ENCODE measurements around the gene TLE5. TPM values are rescaled to one million over a fixed set of nuclear protein-coding genes. Genes with fewer than 3 reads are reported as not detected.

The TLE5 gene
- total RNA-seq, 2 donors from 2014 or later: 286 to 349 TPM

- H3K27me3 Mint-ChIP-seq (ENCODE audit: low read depth): peaks cover 32% of the 10 kb centered on the region
- H3K27ac Mint-ChIP-seq: peak within 1 kb of the TSS; percentile 17
- H3K9me3 Mint-ChIP-seq: no peaks in the 10 kb centered on the region
- peak in 1 of 2 donors; percentile 38 for DNase-seq
- H3K36me3 Mint-ChIP-seq (ENCODE audit: insufficient read depth in 2 of 2): no peaks in the 10 kb centered on the region
- H3K4me1 Mint-ChIP-seq (ENCODE audit: low read depth): peaks cover 33% of the 10 kb centered on the region
- peak; percentile 58 to 64 for ATAC-seq (replicated peaks in 1 of 2)
- H3K4me3 Mint-ChIP-seq: peak within 1 kb of the TSS; percentile 64 to 77
These were observed 33.0 kb downstream of the TLE5 start, which contains the start of gene TLE2 for GRCh38 chr19:3029065-3029923. TSS of gene TLE2 (minus strand) at chr19:3029280. CDS start at chr19:3028904, 376 bp downstream.

DNA sequence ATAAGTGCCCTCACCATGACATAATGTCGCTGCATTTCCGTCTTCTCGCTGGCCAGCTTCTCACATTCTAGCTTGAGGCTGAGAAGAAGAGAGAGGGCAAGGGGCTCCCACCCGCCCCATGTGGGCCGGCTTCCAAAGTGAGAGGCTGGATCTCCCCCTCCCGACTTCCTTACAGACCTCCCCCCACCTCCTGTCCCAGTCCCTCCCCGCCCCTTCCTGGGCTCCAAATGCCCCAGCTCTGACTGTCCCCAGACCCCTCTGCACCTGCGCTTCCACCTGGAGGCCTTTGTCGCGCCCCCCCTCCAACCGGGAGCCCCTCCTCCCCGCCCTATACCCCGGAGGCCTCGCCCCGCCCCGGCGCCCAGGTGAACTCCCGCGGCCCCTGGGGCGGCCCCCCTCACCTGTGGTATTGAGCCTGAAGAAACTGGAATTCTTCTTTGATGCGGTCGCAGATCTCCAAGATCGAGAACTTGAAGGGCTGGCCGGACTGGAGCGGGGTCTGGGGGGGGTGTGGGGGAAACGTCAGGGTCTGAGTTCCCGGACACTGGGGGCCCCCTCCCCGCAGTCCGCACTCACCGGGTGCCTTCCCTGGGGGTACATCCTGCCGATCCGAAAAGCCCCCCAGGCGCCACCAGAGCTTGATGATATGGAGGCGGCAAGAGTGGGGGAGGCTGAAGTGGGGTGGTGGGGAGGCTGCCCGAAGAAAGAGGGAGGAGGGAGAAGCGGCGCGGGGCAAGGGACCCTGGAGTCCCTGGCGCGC is 33.8 kb downstream of the TLE5 start:
- DNase-seq: no peak
- Mint-ChIP-seq H3K27me3 (ENCODE audit: low read depth) (peaks cover 32% of the 10 kb centered on the region), H3K4me3 (peak overlapping the region; percentile 64 to 77), H3K36me3 (ENCODE audit: insufficient read depth in 2 of 2) (no peaks in the 10 kb centered on the region), H3K9me3 (no peaks in the 10 kb centered on the region), H3K4me1 (ENCODE audit: low read depth) (peaks cover 35% of the 10 kb centered on the region), H3K27ac (no peak overlapping the region)
- peak; percentile 12 to 13 for ATAC-seq (replicated peaks in 1 of 2)

DNA sequence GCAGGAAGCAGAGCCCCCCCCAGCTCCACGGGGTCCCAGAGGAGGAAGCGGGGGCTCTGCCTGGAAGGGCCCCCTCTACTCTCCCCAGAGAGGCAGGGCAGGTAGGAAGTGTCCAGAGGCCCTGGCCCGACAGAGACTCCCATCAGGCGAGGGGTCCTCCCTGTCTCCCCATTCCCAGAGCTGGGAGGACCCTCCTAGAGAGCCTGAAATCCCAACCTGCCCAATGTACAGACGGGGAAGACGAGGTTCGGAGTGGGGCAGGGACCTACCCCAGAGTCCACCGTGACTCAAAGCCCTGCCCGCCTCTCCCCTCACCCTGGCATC is 34.4 kb downstream of the TLE5 start:
- Mint-ChIP-seq H3K27me3 (ENCODE audit: low read depth) (peaks cover 32% of the 10 kb centered on the region), H3K27ac (no peak overlapping the region), H3K4me3 (peak overlapping the region; percentile 59 to 77), H3K36me3 (ENCODE audit: insufficient read depth in 2 of 2) (no peaks in the 10 kb centered on the region), H3K4me1 (ENCODE audit: low read depth) (peaks cover 40% of the 10 kb centered on the region), H3K9me3 (no peaks in the 10 kb centered on the region)
- DNase-seq: no peak
- no peak for ATAC-seq (replicated peaks in 1 of 2)

DNA sequence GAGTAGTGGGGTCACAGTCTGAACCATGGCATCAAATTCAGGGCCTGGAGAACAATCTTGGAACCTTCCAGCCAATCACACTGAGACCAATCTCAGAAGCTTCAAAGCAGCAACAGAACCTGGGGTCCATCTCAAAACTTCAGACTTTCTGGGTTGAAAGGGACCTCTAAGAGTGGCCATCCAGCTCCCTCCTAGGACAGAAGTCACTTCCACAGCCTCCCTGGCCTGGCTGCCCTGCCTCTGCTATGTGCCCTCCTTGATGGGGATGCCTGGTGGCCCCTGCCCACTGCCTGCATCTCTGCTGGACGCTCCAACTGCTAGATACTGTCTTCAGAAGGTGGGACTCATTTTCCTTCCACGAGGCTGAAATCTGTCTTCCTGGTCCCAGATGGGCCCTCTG is 35.0 kb downstream of the TLE5 start:
- no peak overlapping the region for H3K27ac Mint-ChIP-seq
- DNase-seq: no peak
- peaks cover 32% of the 10 kb centered on the region for H3K27me3 Mint-ChIP-seq (ENCODE audit: low read depth)
- no peaks in the 10 kb centered on the region for H3K9me3 Mint-ChIP-seq
- H3K4me3 Mint-ChIP-seq: peak overlapping the region in 1 of 2 donors; percentile 51
- peaks cover 46% of the 10 kb centered on the region for H3K4me1 Mint-ChIP-seq (ENCODE audit: low read depth)
- ATAC-seq (replicated peaks in 1 of 2): no peak
- H3K36me3 Mint-ChIP-seq (ENCODE audit: insufficient read depth in 2 of 2): no peaks in the 10 kb centered on the region

- no peak overlapping the region for H3K4me3 Mint-ChIP-seq
- H3K27me3 Mint-ChIP-seq (ENCODE audit: low read depth): peaks cover 30% of the 10 kb centered on the region
- H3K9me3 Mint-ChIP-seq: no peaks in the 10 kb centered on the region
- DNase-seq (no peak), ATAC-seq (replicated peaks in 1 of 2) (no peak)
- no peak overlapping the region for H3K27ac Mint-ChIP-seq
- H3K4me1 Mint-ChIP-seq (ENCODE audit: low read depth): peaks cover 46% of the 10 kb centered on the region
- H3K36me3 Mint-ChIP-seq (ENCODE audit: insufficient read depth in 2 of 2): no peaks in the 10 kb centered on the region
These were observed 35.5 kb downstream of the TLE5 start for GRCh38 chr19:3026768-3027167.

DNA sequence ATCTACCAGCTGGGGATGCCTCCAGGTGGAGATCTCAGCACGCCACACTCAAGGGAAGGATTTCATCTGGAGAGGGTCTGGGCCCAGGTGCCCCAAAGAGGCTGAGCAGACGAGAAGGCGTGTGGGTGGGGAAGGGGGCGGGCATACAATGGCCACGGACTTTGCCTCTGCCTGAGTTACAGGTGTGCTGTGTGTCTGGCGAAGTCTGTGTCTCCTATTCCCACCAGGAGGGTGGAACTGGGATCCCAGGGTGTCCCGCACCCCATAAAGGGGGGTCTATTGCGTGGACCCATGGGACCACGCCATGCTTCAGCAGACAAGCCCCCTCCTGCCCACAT is 36.8 kb downstream of the TLE5 start:
- ATAC-seq (replicated peaks in 1 of 2) (no peak), DNase-seq (no peak)
- Mint-ChIP-seq H3K4me1 (ENCODE audit: low read depth) (peaks cover 46% of the 10 kb centered on the region), H3K27ac (no peak overlapping the region), H3K9me3 (no peaks in the 10 kb centered on the region), H3K36me3 (ENCODE audit: insufficient read depth in 2 of 2) (no peaks in the 10 kb centered on the region), H3K4me3 (no peak overlapping the region), H3K27me3 (ENCODE audit: low read depth) (peaks cover 19% of the 10 kb centered on the region)

GRCh38 chr19:3024870-3025548 is 37.3 kb downstream of the TLE5 start:
- DNase-seq (no peak), ATAC-seq (replicated peaks in 1 of 2) (peak; percentile 16 to 33)
- Mint-ChIP-seq H3K4me1 (ENCODE audit: low read depth) (peaks cover 43% of the 10 kb centered on the region), H3K27me3 (ENCODE audit: low read depth) (peaks cover 14% of the 10 kb centered on the region), H3K4me3 (peak overlapping the region; percentile 36 to 68), H3K9me3 (no peaks in the 10 kb centered on the region), H3K36me3 (ENCODE audit: insufficient read depth in 2 of 2) (no peaks in the 10 kb centered on the region), H3K27ac (no peak overlapping the region)

DNA sequence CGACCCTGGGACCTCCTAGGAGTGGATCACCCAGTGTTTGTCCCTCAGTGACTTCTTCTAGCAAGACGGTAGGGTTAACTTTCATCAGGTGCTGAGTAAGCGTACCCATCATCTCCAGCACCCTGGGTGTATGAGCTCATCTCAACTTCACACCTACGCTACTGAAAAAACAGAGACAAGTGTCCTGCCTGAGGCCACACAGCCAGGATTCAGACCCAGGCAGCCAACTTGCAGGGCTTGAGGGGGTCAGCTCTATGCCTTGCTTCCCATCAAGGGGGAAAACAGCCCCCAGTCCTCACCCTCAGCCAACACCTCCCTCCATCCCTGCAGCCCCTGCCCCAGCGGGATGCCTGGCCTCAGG is 37.8 kb downstream of the TLE5 start:
- peak; percentile 28 to 44 for DNase-seq
- H3K9me3 Mint-ChIP-seq: no peaks in the 10 kb centered on the region
- H3K27ac Mint-ChIP-seq: no peak overlapping the region
- peak; percentile 83 for ATAC-seq (replicated peaks in 1 of 2)
- no peaks in the 10 kb centered on the region for H3K36me3 Mint-ChIP-seq (ENCODE audit: insufficient read depth in 2 of 2)
- peaks cover 10% of the 10 kb centered on the region for H3K27me3 Mint-ChIP-seq (ENCODE audit: low read depth)
- H3K4me1 Mint-ChIP-seq (ENCODE audit: low read depth): peaks cover 38% of the 10 kb centered on the region
- peak overlapping the region; percentile 36 to 68 for H3K4me3 Mint-ChIP-seq

DNA sequence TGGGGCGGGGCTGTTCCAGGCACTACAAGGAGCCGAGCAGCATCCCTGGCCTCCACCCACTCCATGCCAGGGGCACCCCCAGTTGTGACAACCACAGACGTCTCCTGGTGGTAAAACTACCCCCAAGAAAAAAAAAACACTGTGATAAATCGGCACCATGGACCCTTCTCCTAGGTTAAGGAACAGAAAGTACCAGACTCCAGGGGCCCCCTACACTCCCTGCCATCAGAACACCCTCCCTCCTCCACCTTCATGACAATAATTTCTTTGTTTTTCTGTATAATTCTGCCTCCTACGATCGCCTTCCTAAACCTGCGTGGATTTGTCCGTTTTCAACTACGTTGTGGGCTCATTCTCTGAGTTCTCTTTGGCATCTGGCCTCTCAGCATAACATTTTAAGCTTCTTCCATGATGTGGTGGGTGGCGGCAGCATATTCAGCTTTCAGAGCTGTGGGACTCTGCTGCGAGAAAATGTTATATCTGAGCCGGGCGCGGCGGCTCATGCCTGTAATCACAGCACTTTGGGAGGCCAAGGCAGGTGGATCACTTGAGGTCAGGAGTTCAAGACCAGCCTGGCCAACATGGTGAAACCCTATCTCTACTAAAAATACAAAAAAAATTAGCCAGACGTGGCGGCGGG is 41.9 kb downstream of the TLE5 start:
- DNase-seq: no peak
- peaks cover 27% of the 10 kb centered on the region for H3K4me1 Mint-ChIP-seq (ENCODE audit: low read depth)
- H3K36me3 Mint-ChIP-seq (ENCODE audit: insufficient read depth in 2 of 2): no peaks in the 10 kb centered on the region
- no peak for ATAC-seq (replicated peaks in 1 of 2)
- no peaks in the 10 kb centered on the region for H3K27me3 Mint-ChIP-seq (ENCODE audit: low read depth)
- no peak overlapping the region for H3K27ac Mint-ChIP-seq
- no peak overlapping the region for H3K4me3 Mint-ChIP-seq
- H3K9me3 Mint-ChIP-seq: no peaks in the 10 kb centered on the region

DNA sequence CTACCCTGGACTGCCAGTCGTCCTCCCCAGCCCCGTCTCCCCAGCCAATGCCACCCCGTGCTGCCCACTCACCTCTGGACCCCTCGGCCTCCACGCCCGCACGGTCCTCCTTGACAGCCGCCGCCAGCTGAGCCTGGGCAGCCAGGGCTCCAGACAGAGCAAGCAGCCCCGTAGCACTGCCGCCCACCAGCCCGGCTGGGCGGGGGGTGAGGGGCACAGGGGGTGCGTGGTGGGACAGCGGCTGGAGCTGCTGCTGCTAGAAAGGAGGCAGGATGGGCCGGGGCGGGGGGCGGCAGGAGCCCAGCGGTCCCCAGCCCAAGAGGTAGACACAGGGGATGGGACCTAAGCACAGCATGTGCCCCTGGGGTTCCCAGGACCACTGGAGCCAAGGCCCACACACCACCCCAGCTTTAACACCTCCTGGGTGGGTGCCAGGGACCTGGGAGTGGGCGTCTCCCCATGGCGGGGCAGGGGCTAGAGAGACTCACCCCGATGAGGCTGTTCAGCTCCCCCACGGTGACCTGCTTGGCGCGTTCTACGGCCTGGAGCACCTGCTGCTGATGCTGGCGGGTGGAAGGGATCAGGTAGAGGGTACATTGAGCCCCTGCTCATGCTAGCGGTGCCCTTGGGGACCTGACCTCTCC is 43.0 kb downstream of the TLE5 start:
- no peaks in the 10 kb centered on the region for H3K36me3 Mint-ChIP-seq (ENCODE audit: insufficient read depth in 2 of 2)
- H3K9me3 Mint-ChIP-seq: no peaks in the 10 kb centered on the region
- no peak overlapping the region for H3K4me3 Mint-ChIP-seq
- H3K27ac Mint-ChIP-seq: no peak overlapping the region
- ATAC-seq (replicated peaks in 1 of 2): no peak
- H3K27me3 Mint-ChIP-seq (ENCODE audit: low read depth): no peaks in the 10 kb centered on the region
- H3K4me1 Mint-ChIP-seq (ENCODE audit: low read depth): peaks cover 16% of the 10 kb centered on the region
- no peak for DNase-seq

DNA sequence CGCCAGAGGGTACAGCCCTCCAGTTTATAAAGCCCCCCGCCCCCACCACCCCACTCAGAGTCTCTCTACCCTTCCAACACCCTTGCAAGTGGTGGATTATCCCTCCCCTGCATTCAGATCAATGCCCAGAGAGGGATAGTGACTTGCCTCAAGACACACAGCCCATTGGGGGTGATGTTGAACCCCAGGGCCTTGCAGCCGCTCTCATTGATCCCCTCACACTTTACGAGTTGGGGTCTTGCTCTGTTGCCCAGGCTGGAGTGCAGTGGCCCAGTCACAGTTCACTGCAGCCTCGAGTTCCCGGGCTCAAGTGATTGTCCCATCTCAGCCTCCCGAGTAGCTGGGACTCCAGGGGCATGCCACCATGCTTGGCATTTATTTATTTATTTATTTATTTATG is 44.4 kb downstream of the TLE5 start:
- peaks cover 5% of the 10 kb centered on the region for H3K4me1 Mint-ChIP-seq (ENCODE audit: low read depth)
- DNase-seq: no peak
- no peaks in the 10 kb centered on the region for H3K27me3 Mint-ChIP-seq (ENCODE audit: low read depth)
- H3K9me3 Mint-ChIP-seq: no peaks in the 10 kb centered on the region
- no peaks in the 10 kb centered on the region for H3K36me3 Mint-ChIP-seq (ENCODE audit: insufficient read depth in 2 of 2)
- no peak overlapping the region for H3K27ac Mint-ChIP-seq
- no peak for ATAC-seq (replicated peaks in 1 of 2)
- H3K4me3 Mint-ChIP-seq: no peak overlapping the region

DNA sequence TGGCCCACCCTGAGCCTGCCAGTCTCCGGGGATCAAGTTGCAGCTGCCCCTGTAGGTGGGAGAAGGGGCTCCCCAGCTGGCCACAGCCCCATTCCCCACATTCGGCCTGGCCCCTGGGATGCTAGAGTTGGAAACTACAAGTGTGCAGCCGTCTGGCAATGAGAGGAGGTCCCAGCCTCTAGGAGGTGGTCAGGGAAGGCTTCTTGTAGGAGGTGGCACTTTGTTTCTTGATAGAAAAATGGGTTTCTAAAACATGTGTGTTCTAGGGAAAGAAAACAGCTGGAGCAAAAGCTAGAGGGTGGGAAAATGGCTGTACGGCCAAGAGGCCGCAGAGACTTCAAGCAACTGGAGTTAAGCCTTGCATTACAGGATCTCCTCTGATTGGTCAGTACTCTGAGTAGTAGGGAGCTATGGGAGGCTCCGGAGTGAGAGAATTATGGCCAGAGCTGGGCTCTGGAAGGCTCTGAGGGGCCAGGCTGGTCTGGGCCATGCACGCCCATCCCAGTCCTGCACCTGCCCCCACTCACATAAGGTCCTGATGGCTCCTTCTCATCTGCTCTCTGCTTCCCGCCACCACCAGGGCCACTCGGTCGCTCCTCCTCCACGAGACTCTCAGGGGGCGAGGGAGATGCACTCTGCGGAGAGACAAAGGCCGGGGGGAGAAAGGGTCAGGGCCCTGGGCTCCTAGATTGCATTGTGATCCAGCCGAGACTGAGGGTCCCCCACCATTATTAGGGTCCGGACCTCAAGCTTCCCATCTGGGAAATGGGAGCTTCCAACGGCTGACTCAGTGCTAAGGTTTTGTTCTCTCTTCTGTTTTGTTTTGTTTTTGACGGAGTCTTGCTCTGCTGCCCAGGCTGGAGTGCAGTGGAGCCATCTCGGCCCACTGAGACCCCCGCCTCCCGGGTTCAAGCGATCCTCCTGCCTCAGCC is 46.9 kb downstream of the TLE5 start:
- no peaks in the 10 kb centered on the region for H3K9me3 Mint-ChIP-seq
- no peaks in the 10 kb centered on the region for H3K36me3 Mint-ChIP-seq (ENCODE audit: insufficient read depth in 2 of 2)
- no peaks in the 10 kb centered on the region for H3K4me1 Mint-ChIP-seq (ENCODE audit: low read depth)
- H3K27ac Mint-ChIP-seq: no peak overlapping the region
- DNase-seq (no peak), ATAC-seq (replicated peaks in 1 of 2) (no peak)
- H3K4me3 Mint-ChIP-seq: no peak overlapping the region
- H3K27me3 Mint-ChIP-seq (ENCODE audit: low read depth): no peaks in the 10 kb centered on the region
